GM04504 (cell line): ENCODE results near the gene CREBBP.
"Not testable (repeated sequence)": the region's sequence is repeated elsewhere in the genome, so short reads cannot be mapped to it uniquely, and the experiment has no call there.

Source experiments
- DNase-seq: peaks from one replicate; pipeline ENCODE4 v3.0.0-alpha.2; 2012; ENCODE audit warnings: low read depth

CREBBP gene

DNA sequence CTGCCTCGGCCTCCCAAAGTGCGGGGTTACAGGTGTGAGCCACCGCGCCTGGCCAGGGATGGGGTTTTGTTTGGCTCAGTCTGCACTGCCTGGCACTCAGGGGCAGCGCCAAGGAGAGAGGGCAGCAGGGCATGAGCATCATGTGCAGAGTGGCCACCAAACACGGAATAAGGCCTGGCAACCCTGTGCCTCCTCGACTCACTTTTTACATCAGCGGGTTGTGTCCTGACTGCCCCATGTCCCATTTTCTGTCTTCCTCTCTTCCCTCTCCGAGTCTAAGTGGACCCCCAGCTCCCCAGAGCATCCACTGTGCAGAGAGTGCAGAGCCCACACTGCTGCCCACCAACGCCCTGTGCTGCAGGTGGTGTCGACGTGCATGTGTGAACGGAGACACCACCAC is 145.0 kb downstream of the CREBBP start:
- no peak for DNase-seq

DNA sequence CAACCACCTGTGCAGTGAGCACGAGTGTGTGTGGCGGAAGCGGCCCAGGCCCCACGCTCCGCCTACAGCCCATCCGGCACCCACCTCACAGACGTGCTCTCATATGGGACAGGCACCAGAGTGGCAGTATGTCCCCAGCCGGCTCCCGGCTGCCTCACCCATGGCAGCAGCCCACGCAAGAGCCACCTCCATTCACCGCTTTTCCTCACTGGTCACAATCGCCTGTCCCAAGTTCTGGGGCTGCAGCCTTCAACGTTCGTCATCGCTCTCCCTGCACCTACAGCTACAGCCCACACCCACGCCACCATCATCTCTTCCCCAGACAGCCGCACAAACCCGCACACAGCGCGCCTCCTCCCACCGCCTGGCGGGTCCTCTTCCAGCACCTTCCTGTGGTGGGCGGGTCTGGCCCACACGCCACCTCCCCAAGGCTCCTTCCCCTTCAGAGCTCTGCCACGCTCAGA is 145.7 kb downstream of the CREBBP start:
- no peak for DNase-seq

DNA sequence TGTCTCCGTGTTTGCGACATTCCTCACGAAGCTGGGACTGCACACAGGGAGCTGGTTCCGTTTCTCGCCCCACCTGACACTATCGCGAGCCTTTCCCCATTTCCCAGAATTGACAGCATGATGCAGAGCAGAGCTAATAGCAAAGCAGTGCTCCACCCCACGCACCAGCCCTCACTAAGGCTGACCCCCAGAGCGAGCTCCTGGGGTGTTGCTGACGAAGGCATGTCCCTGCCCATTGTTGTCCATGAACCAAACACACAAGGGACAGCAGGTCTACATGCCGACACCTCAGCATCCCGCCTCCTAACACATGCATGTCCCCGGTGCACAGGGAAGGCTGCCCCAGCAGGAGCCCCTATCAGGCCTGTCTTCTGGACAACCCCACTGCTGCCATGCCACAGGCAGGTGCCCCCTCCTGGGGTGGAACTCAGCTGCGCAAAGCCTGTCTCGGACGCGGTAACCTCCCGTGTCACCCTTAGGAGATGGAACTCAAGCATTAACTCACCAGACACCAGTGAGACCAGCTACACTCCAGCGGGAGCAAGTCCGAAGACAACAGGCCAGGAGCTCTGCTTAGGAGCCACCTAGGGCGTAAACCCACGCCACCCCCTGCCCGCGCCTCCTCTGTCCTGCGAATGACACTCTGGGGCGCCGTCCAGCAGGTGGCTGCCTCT is 146.3 kb downstream of the CREBBP start:
- no peak for DNase-seq

DNA sequence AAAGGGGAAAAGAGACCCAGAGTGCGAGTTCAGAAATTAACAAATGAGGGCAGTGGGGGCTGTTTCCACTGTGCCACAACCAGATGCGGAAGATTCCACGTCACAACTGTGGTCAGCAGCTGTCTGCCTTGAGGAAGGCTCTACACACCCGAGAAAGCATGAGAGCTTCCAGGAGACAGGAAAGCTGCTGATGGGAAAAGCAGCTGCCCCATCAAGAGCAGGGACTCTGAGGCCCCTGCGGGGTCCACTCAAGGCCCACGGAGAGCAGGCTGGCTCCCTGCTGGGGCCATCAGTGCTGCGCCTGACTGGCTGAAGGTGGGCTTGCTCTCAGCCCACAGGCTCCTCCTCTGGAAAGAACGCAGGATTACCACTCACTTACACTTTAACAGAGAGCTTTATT is 148.3 kb downstream of the CREBBP start:
- no peak for DNase-seq

GRCh38 chr16:3731126-3731935 is 149.2 kb downstream of the CREBBP start:
- no peak for DNase-seq

- DNase-seq, result no peak
Observed at GRCh38 chr16:3730161-3731125, 150.1 kb downstream of the CREBBP start.

DNA sequence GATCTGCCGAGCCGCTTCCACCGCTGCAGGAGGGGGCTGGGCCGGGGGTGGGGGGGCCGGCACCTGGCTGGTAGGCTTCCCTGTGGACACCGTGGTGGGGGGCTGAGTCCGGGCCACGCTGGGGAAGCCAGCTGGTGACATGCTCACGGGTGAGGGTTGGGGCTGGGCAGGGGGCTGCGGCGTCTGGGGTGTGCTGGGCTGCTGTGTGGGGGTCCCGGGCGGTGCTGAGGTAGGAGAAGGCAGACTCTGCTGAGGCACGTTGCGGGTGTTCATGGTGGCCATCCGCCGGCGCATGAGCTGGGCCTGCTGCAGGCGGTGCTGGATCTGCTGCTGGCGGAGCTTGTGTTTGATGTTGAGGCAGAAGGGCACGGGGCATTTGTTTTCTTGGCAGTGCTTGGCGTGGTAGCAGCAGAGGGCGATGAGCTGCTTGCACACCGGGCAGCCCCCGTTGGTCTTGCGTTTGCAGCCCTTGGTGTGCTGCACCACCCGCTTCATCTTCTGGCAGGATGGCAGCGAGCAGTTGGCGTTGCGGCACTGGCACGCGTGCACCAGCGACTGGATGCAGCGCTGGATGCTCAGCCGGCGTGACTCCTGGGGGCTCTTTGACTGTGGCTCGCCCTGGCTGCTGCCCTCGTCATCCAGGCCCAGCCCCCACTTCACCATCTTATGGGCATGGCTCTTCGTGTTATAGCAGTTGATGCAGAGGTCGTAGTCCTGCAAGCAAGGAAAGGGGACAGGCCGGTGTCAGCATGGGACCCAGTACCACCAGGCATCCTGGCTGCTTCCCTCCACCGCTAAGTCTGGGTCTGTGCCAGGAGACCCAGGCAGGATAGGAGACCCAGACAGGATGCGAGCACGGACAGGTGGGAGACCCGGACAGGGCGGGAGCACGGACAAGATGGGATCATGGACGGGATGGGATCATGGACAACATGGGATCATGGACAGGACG is 151.1 kb downstream of the CREBBP start:
- no peak for DNase-seq

- DNase-seq, result no peak
Observed at GRCh38 chr16:3728424-3729160, 151.9 kb downstream of the CREBBP start.

DNA sequence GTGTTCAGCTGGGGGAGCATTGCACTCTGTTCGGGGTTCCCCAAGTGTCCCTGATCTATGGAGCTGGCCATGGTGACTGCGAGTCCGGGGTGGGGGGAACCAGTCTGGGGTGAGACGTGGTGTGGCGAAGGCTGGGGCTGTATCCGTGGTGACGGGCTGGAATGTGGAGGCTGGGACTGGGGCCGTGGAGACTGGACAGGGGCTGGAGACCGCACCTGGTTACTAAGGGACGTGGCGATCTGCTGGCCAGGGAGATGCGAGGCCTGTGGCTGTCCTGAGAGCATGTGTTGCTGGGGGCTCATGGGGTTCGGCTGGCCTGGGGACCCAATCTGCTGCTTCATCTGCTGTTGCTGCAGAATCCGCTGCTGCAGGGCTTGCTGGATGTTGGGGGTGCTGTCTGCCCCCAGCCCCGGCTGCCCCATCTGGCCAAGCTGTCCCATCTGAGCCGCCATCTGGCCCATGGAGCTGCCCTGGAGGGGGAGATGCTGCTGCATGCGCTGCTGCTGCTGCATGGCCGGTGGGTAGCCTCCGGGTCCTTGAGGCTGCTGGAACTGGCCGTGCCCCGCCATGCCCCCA is 152.6 kb downstream of the CREBBP start:
- DNase-seq, result no peak

DNA sequence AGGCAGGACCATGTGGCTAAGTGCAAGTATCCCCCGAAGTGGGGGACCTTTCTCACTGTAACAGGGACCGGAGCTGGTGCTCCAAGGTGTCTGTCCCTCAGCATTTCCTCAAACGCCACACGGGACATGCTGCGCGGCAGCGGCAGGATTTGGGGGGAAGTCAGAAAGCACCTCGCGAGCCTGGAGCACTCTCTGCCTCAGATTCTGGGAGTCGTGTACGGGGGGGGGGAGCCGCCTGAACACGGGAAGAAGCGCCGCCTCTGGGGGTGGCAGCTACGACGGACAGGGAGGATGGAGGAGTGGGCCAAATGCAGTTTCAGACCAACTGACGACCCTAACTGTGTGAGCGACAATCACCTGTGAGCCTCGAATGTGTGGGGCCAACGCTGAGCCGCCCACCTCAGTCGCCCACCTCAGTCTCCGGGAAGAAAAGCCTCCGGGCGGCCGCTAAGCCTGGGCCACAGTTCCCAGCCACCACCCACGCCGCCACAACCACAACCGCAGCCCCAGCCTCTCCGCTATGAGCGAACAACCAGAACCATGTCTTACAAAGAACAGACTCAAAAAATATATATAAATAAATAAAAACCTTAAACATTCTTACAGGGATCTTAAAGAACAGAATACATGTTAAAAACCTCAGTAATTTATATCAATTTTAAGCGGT is 154.4 kb downstream of the CREBBP start:
- DNase-seq, result no peak

DNA sequence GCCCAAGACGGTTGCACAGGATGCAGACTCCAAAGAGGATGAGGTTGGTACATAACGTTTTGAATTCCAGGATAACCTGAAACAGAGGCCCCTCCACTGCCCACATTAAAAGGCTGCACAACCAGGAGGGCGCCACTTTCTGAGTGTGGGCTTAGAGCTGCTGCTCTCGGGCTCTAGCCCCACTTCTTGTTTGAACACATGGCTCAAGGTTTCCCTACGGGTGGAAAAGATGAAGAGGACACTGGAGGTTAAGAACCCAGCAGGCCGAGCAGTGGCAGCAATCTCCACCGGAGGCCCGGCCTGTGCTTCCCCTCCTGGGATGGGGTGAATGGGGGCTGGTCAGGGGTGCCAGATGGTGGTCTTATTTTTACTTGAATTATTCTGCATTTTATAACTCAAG is 155.2 kb downstream of the CREBBP start:
- no peak for DNase-seq

- DNase-seq, result no peak
Observed at GRCh38 chr16:3722508-3722907, 158.0 kb downstream of the CREBBP start.

DNA sequence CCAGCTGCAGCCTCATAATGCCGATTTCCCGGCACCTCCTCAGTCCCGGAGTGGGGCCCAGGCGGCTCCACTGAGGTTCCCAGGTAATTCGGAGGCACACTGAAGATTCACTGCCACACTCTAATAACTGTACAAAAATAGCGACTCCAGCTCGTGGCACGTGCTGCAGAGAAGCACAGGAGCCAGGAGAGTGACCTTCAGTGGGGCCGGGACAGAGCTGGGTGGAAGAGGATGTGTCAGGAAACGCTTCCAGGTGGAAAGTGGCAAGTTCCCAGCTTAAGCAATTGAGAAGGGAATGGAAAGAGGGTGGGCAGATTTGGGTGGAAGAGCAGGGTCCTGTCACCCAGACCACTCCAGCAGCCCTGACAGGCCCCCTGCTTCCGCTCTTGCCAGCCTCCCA is 160.1 kb downstream of the CREBBP start:
- DNase-seq, result no peak

- DNase-seq, result no peak
Observed at GRCh38 chr16:3718628-3719027, 161.9 kb downstream of the CREBBP start.

DNA sequence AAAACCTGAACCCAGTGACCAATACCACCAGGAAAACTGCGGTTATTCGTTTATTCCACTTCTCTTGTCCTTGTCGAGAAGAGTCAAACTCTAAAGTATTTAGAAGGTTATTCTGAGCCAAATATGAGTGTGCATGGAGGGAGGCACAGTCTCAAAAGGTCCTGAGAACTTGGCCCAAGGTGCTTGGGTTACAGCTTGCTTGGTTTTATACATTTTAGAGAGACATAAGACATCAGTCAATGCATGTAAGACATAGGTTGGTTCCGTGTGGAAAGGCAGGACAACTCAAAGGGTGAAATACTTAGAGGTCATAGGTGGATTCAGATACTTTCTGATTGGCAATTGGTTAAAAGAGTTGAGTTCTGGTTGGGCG is 162.5 kb downstream of the CREBBP start:
- no peak for DNase-seq

GRCh38 chr16:3717235-3718018 is 163.1 kb downstream of the CREBBP start, which contains the start of gene TRAP1:
TSS of gene TRAP1 (minus strand) at chr16:3717524. CDS start at chr16:3717508, 16 bp downstream.
- DNase-seq, result peak; percentile 61

GRCh38 chr16:3716831-3717234 is 163.7 kb downstream of the CREBBP start:
- DNase-seq, result no peak

GRCh38 chr16:3715430-3715829 is 165.1 kb downstream of the CREBBP start:
- no peak for DNase-seq

GRCh38 chr16:3714378-3714777 is 166.1 kb downstream of the CREBBP start:
- DNase-seq, result not testable (repeated sequence)
